Activated naive CD4-positive, alpha-beta T cell treated with Interleukin-2 at 50 U/mL for 16 hours (primary cell): ENCODE results near the gene PODN.

Experiments
- DNase-seq: peaks from one replicate; pipeline ENCODE4 v3.0.0-alpha.2; 2020

The PODN gene

DNA sequence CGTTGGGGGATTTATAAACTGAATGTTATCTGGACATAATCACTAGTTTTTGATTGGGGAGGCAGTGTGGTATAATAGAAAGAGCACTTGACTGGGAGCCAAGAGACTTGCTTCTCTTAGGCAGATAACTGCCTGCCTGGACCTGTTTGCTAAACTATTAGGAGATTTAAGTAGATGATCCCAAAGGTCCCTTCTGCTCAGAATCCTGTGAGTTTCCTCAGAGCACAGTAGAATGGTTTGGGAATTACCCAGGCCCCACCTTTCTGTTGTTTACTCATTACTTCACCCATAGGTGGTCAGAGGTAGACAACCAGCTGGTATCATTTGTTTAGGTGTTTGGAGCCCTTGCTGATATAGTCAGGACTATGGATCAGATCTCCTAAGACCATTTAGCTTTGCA lies 10.3 kb upstream of the PODN start:
- DNase-seq = no peak

DNA sequence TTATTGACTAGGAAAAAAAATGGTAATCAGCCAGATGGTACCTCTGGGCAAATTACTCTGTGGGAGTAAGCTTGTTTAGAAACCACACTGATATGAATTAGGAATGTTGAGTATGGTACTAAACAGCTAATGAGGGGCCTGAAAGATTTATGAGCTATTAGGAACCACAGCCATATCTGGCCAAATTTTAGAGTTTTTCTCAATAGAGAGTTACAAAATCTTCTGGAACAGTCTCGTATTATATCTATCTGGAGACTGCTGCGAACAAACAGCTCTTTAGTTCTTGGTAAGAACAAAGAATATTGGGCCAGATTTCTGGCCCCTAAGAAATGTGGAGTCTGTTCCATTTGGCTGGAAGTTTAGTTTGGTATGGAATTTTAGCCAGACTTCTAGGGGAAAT lies 4.9 kb upstream of the PODN start:
- DNase-seq = no peak

DNA sequence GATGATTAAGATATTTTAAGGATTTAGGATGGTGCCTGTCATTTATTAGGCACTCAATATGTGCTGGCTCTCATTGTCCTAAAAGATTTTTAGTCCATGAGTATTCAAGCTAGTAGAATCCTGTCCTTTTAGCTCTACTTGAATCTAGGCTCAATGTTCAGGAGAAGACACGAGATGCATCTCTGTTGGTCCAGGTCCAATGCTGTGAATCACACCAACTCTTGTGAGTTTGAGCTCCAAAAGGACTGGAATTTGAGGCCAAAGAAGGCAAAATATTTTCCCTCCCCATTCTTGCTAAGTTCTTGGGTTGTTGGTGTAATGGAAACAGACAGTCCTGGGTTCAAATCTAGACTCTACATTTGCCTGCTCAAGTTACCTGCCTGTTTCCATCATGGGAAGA lies 1.4 kb upstream of the PODN start:
- DNase-seq = no peak

DNA sequence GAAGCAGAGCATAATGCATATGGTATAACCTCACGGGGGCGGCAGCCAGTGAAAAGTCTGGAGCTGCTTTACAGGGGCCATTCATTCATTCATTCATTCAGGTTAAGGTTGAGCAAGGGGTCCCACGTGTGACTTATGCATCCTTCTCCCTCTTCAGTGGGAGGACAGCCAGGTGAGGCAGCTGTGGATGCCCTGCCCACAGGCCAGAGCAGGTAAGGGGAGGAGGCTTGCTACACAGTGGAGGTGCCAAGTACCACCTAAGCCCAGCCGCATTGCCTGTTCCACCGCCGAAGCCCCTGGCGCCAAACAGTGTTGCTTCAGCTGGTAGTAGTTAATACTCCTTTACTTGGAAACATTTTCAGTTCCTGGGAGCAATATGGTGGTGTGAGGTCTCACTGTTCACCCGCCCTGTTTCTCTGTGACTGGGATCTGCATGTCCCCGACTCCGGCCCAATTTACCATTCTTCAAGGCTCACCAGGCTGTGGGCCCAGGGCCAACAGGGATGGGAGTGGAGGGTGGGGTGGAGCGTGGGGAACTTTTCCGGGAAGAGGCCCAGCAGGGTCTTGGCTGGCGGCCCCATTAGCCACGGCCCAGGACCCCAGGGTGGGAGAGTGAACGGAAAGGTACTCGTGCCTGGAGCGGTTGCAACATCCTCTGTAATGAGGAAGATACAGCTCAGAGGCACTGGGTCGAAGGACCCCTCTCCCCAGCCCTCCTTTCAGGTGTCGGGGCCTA lies 722 bp upstream of the PODN start:
- DNase-seq = no peak

DNA sequence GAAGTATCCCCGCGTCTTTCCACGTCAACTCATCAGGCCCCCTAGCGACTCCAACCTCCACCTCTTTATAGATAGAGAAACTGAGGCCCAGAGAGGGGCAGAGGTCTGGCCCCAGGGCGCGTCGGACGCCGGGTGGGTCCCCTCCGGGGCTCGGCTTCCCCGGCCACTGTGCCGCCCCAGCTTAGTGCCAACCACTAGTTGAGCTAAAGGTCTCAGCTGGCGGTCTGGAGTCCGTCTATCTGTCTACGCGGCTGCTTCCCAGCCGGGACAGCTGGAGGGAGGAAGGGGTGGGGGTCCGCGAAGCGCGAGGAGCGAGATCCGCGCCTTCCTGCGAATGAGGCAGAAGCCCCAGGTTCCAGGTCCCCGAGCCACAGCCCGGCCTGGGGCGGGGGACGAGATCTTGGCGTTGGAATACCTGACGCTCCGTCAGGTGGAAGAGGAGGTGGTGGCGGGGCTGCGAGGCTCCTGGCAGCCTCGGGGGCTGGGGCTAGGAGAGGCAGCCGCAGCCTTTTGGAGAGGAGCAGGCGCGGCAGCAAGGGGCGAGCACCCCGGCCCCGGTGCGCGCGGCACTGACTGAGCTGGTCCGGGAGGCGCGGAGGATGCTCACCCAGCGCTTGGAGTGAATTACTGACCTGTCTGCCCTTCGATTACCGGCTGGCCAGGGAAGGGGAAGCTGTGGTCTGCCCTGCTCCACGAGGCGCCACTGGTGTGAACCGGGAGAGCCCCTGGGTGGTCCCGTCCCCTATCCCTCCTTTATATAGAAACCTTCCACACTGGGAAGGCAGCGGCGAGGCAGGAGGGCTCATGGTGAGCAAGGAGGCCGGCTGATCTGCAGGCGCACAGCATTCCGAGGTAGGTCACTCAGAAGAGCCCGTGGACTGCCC lies 937 bp downstream of the PODN start:
- no peak for DNase-seq

DNA sequence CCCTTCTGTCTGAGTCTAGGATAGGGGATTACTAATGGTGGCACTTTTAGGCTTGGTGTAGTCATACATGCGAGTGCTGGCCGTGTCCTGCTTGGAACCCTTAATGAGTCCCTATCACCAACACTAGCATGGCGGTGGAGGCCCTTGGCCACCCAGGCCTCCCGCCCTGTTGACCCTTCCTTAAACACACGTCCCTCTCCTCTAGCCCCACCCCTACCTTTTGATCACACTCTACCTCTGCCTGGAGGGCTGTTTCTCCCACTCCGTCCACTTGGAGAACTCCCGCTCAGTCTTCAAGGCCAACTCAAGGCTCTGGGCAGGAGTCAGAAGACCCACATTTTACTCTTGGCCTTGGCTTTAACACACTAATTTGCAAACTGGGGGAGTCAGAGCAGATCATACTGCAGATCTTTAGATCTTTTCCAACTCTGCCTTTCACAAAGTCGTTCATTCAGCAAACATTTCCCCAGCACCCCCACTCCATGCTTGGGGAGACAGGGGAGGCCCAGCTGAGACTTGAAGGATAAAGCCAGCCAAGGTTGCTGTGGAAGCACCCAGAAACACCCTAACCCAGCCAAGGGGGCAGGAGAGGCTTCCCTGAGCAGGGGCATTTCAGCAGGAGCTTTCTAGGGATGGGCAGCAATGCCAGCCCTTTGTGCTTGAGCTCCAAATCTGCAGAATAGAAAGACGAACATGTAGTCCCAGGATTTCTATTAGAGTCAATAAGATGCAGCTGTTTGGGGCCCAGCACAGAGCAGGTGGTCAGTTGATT lies 1.9 kb downstream of the PODN start:
- DNase-seq = no peak

DNA sequence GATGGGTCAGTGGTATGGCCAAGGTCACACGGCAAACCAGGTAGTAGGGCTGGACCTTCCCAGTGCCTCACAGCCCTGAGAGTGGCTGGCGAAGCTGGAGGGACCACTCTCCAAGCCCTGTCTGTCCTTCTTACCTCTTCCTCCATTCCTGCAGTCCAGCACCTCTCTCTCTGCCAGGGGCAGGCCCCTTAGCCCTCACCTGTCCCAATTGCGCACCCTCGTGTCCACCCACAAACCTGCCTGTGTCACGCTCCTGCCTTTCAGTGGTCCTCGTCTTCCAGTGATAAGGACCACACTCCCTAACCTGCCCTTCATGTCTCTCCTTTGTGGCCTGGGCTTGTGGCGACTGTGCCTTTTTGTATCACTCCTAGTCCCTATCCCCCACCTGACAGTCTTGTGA lies 3.4 kb downstream of the PODN start:
- DNase-seq = no peak

DNA sequence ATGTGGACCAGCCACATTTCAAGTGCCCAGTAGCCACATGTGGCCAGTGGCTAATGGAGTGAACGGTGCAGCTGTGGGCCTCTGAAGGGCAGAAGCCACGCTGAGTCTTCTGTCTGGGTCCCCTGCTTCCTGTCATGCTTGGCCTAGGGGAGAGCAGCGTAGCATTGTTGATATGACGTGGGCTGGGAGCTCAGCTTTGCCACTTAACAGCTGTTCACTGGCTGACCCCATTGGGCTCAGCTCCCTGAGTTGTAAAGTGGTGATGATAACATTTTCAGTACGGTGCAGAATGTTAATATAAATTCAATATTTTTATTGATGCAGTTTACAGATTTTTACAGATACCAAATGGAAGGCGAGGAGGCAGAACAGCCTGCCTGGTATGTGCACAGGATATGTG lies 4.5 kb downstream of the PODN start:
- DNase-seq = no peak

DNA sequence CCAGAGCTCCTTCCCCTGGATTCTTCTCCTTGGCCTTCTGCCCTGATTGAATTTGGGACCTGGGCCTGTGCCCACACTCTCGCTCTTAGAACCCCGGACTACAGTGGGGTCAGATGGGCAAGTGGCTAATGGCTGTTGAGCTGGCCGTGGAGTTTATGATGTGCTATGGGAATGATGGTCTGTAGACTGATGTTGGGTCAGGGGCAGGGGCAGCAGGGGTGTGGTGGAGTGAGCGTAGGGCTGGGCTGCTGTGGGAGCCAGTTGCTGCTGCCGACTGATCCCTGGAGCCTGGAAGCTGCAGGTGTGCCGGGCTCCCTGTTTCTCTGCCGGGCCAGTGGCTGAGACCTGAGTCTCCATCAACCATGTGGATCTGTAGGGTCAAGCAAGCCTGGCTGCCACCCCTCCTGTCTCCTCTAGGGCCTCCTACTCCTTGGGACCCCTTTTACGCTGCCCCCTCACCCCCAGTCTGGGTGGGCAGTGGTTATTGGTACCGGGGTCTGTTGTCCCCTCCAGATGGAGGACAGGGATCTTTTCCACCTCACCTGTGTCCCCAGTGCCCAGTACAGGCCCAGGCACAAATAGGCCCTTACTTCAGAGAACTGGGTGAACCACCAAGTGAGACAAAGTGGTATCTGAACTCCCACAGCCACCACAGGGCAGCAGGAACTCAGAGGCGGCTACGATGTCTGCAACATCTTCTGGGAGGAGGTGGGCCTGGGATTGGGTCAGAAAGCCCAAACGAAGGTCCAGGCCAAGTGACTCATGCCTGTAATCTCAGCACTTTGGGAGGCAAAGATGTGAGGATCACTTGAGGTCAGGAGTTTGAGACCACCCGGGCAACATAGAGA lies 5.1 kb downstream of the PODN start:
- no peak for DNase-seq

DNA sequence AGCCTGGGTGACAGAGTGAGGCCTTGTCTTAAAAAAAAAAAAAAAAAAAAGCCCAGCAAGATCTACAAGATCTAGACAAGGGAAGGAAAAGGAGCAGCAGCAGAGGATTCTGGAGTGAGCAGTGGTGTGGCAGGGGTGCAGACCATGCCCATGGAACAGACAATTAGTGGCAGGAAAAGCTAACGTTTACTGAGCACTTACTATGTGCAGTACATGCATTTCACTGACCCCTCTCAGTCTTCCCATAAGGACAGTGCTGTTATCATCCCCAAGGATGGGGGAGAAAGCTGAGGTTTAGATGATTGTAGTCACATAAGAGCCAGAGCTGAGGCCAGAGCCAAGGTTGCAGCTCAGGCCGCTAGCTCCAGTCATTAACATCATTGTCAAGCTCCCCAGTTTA lies 5.9 kb downstream of the PODN start:
- no peak for DNase-seq

DNA sequence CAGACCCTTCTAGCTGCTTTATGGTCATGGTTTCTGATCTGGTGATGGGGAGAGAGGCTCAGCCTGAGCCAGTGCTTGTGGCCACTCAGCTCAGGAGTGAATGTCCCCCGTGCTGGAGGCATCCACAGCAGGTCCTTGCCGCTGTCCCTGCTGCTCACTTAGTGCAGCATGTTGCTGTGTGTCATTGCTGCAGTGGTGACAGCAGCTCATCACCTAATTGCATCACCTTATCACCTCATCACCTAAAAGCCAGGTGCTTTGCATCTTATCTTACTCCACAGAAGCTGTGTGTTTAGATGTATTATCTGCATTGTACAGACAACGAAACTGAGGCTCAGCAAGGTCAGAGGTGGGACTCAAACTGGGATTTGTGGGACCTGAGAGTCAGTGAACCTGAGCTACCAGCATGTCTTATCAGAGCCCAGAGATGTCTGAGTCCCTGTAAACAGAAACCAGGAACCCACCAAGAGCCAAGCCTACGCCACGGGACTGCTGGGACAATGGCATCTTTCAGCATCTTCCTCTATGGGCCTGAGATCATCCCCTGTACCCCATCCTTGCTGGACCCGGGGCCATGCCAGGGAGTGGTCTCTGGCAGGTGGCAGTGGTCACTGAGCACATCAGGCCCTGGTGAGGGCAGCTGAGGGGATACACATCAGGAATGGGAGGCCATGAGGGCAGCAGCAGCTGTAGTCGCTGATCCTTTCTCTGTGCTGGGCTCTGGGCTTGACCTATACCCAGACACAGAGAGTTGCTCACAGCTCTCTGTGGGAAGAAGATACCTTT lies 6.5 kb downstream of the PODN start:
- no peak for DNase-seq

DNA sequence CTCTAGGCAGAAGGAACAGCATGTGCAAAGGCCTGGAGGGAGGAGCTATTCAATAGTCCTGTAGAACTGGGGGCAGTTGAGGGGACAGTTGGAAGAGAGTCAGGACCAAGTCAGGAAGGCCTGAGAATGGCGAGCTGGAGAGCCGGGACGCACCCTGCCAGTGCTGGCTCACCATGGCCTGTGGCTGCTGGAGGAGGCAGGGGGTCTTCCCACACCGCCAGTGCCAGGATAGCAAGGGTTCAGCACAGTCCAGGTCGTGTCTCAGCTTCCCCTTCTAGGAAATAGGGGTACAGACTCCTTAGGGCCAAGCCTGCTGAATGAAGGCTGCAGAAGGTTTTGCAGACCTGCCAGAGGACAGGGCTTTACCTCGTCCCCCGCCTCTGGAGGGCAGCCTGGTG lies 7.3 kb downstream of the PODN start:
- no peak for DNase-seq

DNA sequence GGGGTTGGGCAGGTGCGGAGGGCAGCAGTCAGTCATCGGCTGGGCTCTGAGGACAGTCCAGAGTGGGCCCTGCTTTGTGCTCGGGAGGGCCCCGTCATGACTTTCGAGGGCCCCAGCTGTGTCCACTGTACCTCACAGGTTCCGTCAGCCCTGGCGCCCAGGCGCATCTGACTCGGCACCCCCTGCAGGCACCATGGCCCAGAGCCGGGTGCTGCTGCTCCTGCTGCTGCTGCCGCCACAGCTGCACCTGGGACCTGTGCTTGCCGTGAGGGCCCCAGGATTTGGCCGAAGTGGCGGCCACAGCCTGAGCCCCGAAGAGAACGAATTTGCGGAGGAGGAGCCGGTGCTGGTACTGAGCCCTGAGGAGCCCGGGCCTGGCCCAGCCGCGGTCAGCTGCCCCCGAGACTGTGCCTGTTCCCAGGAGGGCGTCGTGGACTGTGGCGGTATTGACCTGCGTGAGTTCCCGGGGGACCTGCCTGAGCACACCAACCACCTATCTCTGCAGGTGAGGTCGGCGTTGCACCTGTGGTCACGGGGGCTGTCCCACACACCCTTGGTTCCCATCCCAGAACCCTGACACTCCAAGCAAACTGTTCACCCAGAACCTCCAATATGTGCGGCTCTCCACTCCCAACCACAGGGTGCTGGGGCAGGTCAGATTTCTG lies 7.8 kb downstream of the PODN start:
- DNase-seq = no peak

DNA sequence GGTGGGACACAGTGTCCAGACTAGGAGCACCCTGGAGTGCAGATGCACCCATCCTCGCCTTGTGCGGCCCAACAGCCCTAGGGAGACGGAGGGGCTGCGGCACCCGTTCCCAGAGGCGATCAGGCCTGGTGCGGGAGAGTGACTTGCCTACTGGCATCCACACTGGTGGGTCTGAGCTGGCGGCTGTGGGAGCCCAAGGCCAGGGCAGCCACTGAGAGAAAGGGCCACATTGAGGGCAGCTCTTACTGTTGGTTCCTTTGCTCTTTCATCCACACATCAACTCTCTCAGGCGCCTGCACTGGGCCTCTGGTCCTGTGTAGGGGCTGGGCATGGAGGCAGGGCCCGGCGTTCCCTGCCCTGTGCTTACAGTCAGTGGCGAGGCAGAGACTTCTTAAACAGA lies 8.6 kb downstream of the PODN start:
- DNase-seq = no peak

DNA sequence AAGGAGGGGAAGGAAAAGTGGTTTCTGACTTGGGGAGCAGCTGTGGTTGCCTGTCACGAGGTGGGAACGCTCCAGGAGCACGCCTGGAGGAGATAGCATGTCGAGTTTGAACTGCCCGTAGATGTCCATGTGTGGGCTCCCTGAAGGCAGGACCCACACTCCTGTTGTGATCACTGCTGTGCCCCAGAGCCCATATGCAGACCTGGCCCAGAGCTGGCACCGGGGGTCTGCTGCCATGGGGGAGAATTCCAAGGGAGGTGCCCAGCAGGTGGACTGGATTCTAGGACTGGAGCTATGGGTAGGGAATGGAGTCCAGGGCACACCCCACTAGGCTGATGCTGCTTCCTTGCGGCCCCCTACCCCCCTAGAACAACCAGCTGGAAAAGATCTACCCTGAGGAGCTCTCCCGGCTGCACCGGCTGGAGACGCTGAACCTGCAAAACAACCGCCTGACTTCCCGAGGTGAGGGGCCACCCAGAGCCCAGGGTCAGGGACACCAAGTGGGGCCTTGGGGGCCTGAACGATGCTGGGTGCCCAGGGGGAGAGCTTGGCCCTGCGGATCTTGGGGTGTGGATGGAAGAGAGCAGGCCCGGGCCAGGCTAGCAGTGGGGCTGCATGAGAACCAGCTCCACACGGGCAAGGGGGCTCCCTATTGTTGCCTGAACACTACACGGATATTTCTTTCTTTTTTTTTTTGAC lies 9.3 kb downstream of the PODN start:
- no peak for DNase-seq

DNA sequence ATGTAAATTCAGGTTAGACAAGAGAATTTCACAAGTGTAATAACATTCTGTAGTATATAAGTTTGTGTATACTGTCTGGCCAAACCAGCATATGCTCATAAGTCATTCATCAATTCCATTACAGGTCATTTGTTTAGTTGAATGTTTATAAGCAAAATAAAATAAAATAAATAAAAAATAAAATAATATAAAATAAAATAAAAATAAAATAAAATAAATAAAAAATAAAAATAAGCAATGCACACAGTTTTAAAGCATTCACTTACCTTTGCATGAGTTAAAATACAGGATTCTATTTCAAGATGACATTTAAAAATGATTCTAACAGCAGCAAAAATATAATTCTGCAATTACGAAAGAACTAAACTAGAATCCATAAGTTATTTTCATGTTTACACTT lies 9.9 kb downstream of the PODN start:
- no peak for DNase-seq

DNA sequence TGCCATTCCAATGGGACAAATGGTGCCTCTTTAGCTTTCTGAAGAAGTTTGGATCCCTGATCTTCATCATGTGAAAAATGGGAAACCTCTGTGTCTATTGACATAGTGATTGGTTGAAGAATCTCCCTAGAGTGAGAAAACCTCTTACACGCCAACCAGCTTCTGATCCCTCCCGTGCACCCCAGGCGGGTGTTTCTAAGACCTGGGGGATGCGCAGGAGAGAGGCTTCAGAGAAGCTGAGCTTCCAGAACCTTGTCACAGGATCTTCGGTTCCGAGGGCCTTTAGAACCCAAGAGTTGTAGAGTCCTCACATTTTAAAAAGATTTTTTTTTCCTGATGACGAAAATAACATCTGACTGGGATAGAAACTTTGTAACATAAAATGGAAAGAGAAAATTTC lies 11.3 kb downstream of the PODN start:
- no peak for DNase-seq

DNA sequence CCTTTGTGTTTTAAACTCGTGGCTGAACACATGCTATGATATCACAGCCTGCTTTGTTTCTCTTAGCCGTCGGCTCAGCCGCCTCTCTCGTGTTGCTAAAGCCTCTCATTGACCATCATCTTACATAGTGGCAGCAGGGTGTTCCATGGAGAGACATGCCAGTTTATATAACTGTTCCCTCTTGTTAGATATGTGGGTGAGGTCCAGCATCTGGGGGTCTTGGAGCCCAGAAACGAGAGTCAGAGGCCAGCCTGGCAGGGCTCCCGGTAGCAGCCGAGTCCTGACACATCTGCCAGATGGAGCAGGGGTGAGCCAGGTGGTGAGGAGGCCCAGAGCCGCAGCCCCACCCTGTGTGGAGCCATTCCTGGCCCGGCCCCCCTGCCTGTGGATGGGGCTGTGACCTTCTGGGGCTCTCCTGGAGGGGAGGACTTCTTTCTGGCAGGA lies 11.9 kb downstream of the PODN start:
- no peak for DNase-seq

DNA sequence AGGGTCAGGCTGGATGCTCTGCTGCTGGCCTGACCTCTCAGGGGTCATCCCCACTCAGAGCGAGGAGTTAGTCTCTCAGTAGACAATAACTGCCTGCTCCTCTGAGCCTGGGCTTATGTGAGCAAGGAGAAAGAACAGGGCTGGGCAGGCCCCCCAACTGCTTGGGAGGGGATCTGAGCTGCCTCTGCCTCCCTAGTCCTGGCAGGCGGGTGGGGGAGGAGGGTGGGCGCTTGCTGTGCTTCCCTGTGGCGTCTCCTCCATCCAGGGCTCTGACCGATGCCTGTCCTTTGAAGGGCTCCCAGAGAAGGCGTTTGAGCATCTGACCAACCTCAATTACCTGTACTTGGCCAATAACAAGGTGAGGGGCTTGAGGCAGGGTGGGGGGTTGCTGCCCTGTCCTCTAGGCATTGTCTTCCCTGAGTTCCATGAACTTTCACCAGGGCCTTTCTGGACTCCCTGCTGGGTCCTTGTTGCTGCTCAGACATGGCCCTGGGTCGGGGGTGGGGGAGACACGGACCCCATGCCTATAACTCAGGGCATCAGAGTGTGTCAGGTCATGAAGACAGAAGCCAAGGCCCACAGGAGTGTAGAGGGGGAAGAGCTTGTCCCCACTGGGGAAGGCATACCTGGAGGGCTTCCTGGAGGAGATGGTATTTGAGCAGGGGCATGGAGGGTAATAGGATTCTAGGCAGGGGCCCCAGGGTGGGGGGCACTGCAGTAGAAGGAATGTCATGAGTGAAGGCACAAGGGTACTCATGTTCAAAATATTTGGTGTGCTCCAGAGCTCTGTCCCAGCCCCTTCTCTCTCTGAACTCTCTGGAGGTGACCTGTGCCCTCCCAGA lies 12.5 kb downstream of the PODN start:
- no peak for DNase-seq

DNA sequence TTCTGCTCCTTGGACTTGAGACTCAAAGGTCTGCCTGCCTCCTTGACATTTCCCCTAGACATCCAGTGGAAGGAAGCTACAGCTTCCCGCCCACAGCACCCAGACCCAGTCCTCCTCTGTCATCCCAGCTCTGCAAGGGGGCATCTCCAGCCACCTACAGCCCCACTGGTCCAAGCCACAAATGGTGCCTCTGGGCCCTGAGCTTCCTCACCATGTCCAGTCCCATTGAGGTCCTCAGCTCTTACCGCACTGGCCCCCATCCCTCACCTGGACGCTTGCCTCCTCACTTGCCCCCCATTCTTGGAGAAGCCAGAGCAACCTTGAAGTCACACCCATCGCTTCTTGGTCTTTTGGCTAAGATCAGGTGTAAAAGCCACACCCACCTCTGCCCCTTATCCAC lies 13.2 kb downstream of the PODN start:
- no peak for DNase-seq
